Left ventricle myocardium inferior (tissue), 1 donor: ENCODE data around the gene RARS2. TPM values are rescaled to one million over a fixed set of nuclear protein-coding genes. Genes with fewer than 3 reads are reported as not detected.
"Not testable (repeated sequence)": the region's sequence is repeated elsewhere in the genome, so short reads cannot be mapped to it uniquely, and the experiment has no call there.

Source experiments
- DNase-seq: peaks from one replicate; pipeline ENCODE4 v3.0.0-alpha.2; 2020
- H3K27ac ChIP-seq: fragments of 200-600 bp; replicated peaks from 2 replicates; pipeline ENCODE4 v1.8.0; 2021
- H3K27me3 ChIP-seq: fragments of 200-600 bp; 2 replicates; pipeline ENCODE4 v1.8.0; 2021; ENCODE audit warnings: low read depth
- H3K36me3 ChIP-seq: fragments of 200-600 bp; 2 replicates; pipeline ENCODE4 v1.8.0; 2021
- H3K4me1 ChIP-seq: fragments of 200-600 bp; 2 replicates; pipeline ENCODE4 v1.8.0; 2021
- H3K4me3 ChIP-seq: fragments of 200-600 bp; 2 replicates; pipeline ENCODE4 v1.8.0; 2021; ENCODE audit warnings: mild to moderate bottlenecking, moderate library complexity
- H3K9me3 ChIP-seq: fragments of 200-600 bp; replicated peaks from 2 replicates; pipeline ENCODE4 v1.8.0; 2021
- CTCF ChIP-seq: fragments of 200-600 bp; IDR thresholded peaks from 2 replicates; pipeline ENCODE4 v1.8.0; 2021; ENCODE audit warnings: antibody characterized with exemption, mild to moderate bottlenecking, borderline replicate concordance
- intact Hi-C: fragments of 100-400 bp; cut with micrococcal nuclease; formaldehyde crosslinking; loops from one replicate; pipeline ENCODE4 v1.11.0; 2022
- total RNA-seq: library from RNA; stranded (reverse); fragmentation: NEBNext Ultra II Directional; extraction: Animal tissue kit (Norgen Biotek cat#: 25700); gene quantifications from one replicate; pipeline ENCODE4 v1.2.1, GENCODE V29; 2021
- donor health status: DM: no; HTN: yes; CAD: no; lungs with severe emphysema.

Gene RARS2
- total RNA-seq, 1 donor from 2014 or later = 19.5 TPM

GRCh38 chr6:87630746-87631145 lies 41.0 kb upstream of the RARS2 start:
- Histone ChIP-seq H3K27ac (no peak overlapping the region), H3K4me1 (peaks cover 5% of the 10 kb centered on the region), H3K9me3 (no peaks in the 10 kb centered on the region), H3K27me3 (no peaks in the 10 kb centered on the region), H3K4me3 (no peak overlapping the region), H3K36me3 (peaks cover 20% of the 10 kb centered on the region)
- no peak for TF ChIP-seq CTCF
- DNase-seq = no peak
- intact Hi-C loops = no loop called here

GRCh38 chr6:87628881-87629280 lies 39.1 kb upstream of the RARS2 start:
- Histone ChIP-seq H3K36me3 (peaks cover 17% of the 10 kb centered on the region), H3K27me3 (no peaks in the 10 kb centered on the region), H3K4me1 (peaks cover 5% of the 10 kb centered on the region), H3K4me3 (no peak overlapping the region), H3K9me3 (no peaks in the 10 kb centered on the region), H3K27ac (no peak overlapping the region)
- DNase-seq = no peak
- intact Hi-C loops = no loop called here
- no peak for TF ChIP-seq CTCF

GRCh38 chr6:87628424-87628823 lies 38.6 kb upstream of the RARS2 start:
- no peaks in the 10 kb centered on the region for H3K27me3 ChIP-seq
- intact Hi-C loops = no loop called here
- H3K27ac ChIP-seq = no peak overlapping the region
- DNase-seq = no peak
- no peaks in the 10 kb centered on the region for H3K9me3 ChIP-seq
- TF ChIP-seq CTCF = no peak
- peaks cover 9% of the 10 kb centered on the region for H3K4me1 ChIP-seq
- no peak overlapping the region for H3K4me3 ChIP-seq
- peaks cover 20% of the 10 kb centered on the region for H3K36me3 ChIP-seq

- Histone ChIP-seq H3K27me3 (no peaks in the 10 kb centered on the region), H3K4me1 (peaks cover 18% of the 10 kb centered on the region), H3K9me3 (no peaks in the 10 kb centered on the region), H3K4me3 (no peak overlapping the region), H3K36me3 (peaks cover 26% of the 10 kb centered on the region), H3K27ac (peak overlapping the region; percentile 31)
- no peak for TF ChIP-seq CTCF
- no peak for DNase-seq
- intact Hi-C loops = no loop called here
These were observed 33.5 kb upstream of the RARS2 start for GRCh38 chr6:87623248-87623647.

GRCh38 chr6:87618531-87618930 lies 28.7 kb upstream of the RARS2 start:
- H3K4me1 ChIP-seq = peaks cover 15% of the 10 kb centered on the region
- no peaks in the 10 kb centered on the region for H3K9me3 ChIP-seq
- intact Hi-C loops = no loop called here
- H3K4me3 ChIP-seq = no peak overlapping the region
- H3K27ac ChIP-seq = peak overlapping the region; percentile 77
- no peaks in the 10 kb centered on the region for H3K27me3 ChIP-seq
- DNase-seq = no peak
- H3K36me3 ChIP-seq = peaks cover 27% of the 10 kb centered on the region
- TF ChIP-seq CTCF = no peak

GRCh38 chr6:87617405-87617804 lies 27.6 kb upstream of the RARS2 start:
- H3K9me3 ChIP-seq = no peaks in the 10 kb centered on the region
- no peak for DNase-seq
- intact Hi-C loops = no loop called here
- H3K27ac ChIP-seq = peak overlapping the region; percentile 77
- no peak for TF ChIP-seq CTCF
- H3K36me3 ChIP-seq = peaks cover 34% of the 10 kb centered on the region
- H3K4me1 ChIP-seq = peaks cover 4% of the 10 kb centered on the region
- no peak overlapping the region for H3K4me3 ChIP-seq
- no peaks in the 10 kb centered on the region for H3K27me3 ChIP-seq

- H3K27me3 ChIP-seq, intact Hi-C loops, H3K4me1 ChIP-seq, DNase-seq, H3K27ac ChIP-seq, H3K9me3 ChIP-seq, H3K4me3 ChIP-seq: not testable (repeated sequence)
- H3K36me3 ChIP-seq = peaks cover 61% of the 10 kb centered on the region
These were observed 23.2 kb upstream of the RARS2 start for GRCh38 chr6:87613018-87613417.
